Upper lobe of left lung (tissue), 4 donors: ENCODE results near the gene COPS6.

Source experiments
- CTCF ChIP-seq, 6 experiments: fragments of 450-650 bp in 4 of 6; fragments of 200-600 bp in 2 of 6; sonication (generic) in 2 of 6; IDR thresholded peaks; one replicate each; pipeline ENCODE4 v1.5.1; 2016 to 2019; ENCODE audit warnings: antibody characterized with exemption in 6 of 6
- EP300 ChIP-seq, 4 donors: sonication (generic); formaldehyde crosslinking; IDR thresholded peaks; one replicate each; pipeline ENCODE4 v1.5.1; 2017; ENCODE audit warnings: antibody characterized with exemption in 4 of 4, control low read depth in 2 of 4
- POLR2AphosphoS5 ChIP-seq, 2 donors: sonication (generic); formaldehyde crosslinking; IDR thresholded peaks; one replicate each; pipeline ENCODE4 v1.5.1; 2017; ENCODE audit warnings: antibody characterized with exemption in 2 of 2

- TF ChIP-seq CTCF (IDR thresholded peaks at IDR 0.05) = no peak
- TF ChIP-seq EP300 (IDR thresholded peaks at IDR 0.05) = no peak
- no peak for TF ChIP-seq POLR2AphosphoS5 (IDR thresholded peaks at IDR 0.05)
Measured at GRCh38 chr7:100118388-100119071, 29.8 kb downstream of the COPS6 start.
